SK-N-SH (cell line): Measurements from ENCODE around the gene APBA2. TPM values are rescaled to one million over a fixed set of nuclear protein-coding genes. Genes with fewer than 3 reads are reported as not detected.

Experiments used
- CTCF ChIA-PET: fragments of 300-600, 350-600 bp; formaldehyde crosslinking; extraction: SDS; loops from one replicate; lab custom pipeline; 2021; lab: Yijun Ruan, JAX
- POLR2A ChIA-PET: fragments of 350-600 bp; sonication (Branson Sonifier 250); formaldehyde crosslinking; extraction: SDS; loops from one replicate; lab custom pipeline; 2020; ENCODE audit warnings: antibody characterized with exemption, inconsistent platforms; lab: Yijun Ruan, JAX
- DNase-seq: peaks from one replicate; pipeline ENCODE4 v3.0.0; 2012
- H2AFZ ChIP-seq: fragments of 200-600 bp; sonication (generic); 2 replicates; pipeline ENCODE4 v1.8.1; 2016; ENCODE audit warnings: antibody characterized with exemption, mild to moderate bottlenecking, low read depth
- H3F3A ChIP-seq: fragments of 200-600 bp; sonication (generic); replicated peaks from 2 replicates; pipeline ENCODE3; 2016; ENCODE audit warnings: antibody characterized with exemption, mild to moderate bottlenecking; ENCODE audit not compliant: insufficient read depth
- H3K27ac ChIP-seq, 2 experiments: fragments of 200-500 bp in 1 of 2; fragments of 200-600 bp in 1 of 2; sonication (Bioruptor generic) in 1 of 2; sonication (generic), shearing (Covaris generic) in 1 of 2; 2 replicates each; pipeline versions ENCODE4 v1.5.1 to v1.6.1; 2014 to 2016; ENCODE audit warnings: low read depth in 2 of 2, inconsistent platforms in 1 of 2, low read length in 1 of 2, mild to moderate bottlenecking in 1 of 2, mixed read lengths in 1 of 2
- H3K27me3 ChIP-seq: fragments of 200-600 bp; sonication (generic), shearing (Covaris generic); 2 replicates; pipeline ENCODE4 v1.6.1; 2016; ENCODE audit warnings: mixed run types; ENCODE audit not compliant: insufficient read depth
- H3K36me3 ChIP-seq, 2 experiments: fragments of 200-500 bp in 1 of 2; fragments of 200-600 bp in 1 of 2; sonication (Bioruptor generic) in 1 of 2; sonication (generic) in 1 of 2; replicated peaks in 1 of 2; 2 replicates each; pipeline versions ENCODE3 to v1.5.1; 2014 to 2016; ENCODE audit warnings: low read length in 1 of 2, mild to moderate bottlenecking in 1 of 2; ENCODE audit not compliant: insufficient read depth in 2 of 2, control insufficient read depth in 1 of 2
- H3K4me1 ChIP-seq, 2 experiments: fragments of 200-500 bp in 1 of 2; fragments of 200-600 bp in 1 of 2; sonication (Bioruptor generic) in 1 of 2; sonication (generic), shearing (Covaris generic) in 1 of 2; 2 replicates each; pipeline versions ENCODE4 v1.5.1 to v1.6.1; 2014 to 2016; ENCODE audit warnings: low read depth in 1 of 2, low read length in 1 of 2, mixed run types in 1 of 2; ENCODE audit not compliant: insufficient read depth in 2 of 2, control insufficient read depth in 1 of 2
- H3K4me2 ChIP-seq: fragments of 200-600 bp; sonication (generic), shearing (Covaris generic); 2 replicates; pipeline ENCODE4 v1.6.1; 2017; ENCODE audit warnings: mixed run types
- H3K4me3 ChIP-seq, 2 experiments: fragments of 200-500 bp in 1 of 2; fragments of 200-600 bp in 1 of 2; sonication (Bioruptor generic) in 1 of 2; sonication (generic), shearing (Covaris generic) in 1 of 2; 2 replicates each; pipeline versions ENCODE4 v1.5.1 to v1.8.1; 2014 to 2016; ENCODE audit warnings: low read depth in 2 of 2, inconsistent platforms in 1 of 2, low read length in 1 of 2, mild to moderate bottlenecking in 1 of 2, mixed read lengths in 1 of 2, moderate library complexity in 1 of 2
- H3K79me2 ChIP-seq: fragments of 200-600 bp; sonication (generic); 2 replicates; pipeline ENCODE4 v1.8.1; 2017; ENCODE audit warnings: mild to moderate bottlenecking; ENCODE audit not compliant: insufficient read depth
- H3K9ac ChIP-seq: fragments of 200-600 bp; sonication (generic); 2 replicates; pipeline ENCODE4 v1.6.1; 2017; ENCODE audit warnings: mixed run types
- H3K9me2 ChIP-seq: fragments of 200-600 bp; sonication (generic); 2 replicates; pipeline ENCODE4 v1.6.1; 2017; ENCODE audit warnings: mixed run types
- H3K9me3 ChIP-seq: fragments of 200-600 bp; sonication (generic); 2 replicates; pipeline ENCODE4 v1.6.1; 2017; ENCODE audit warnings: mixed run types, mild to moderate bottlenecking, moderate library complexity
- H4K20me1 ChIP-seq: fragments of 200-600 bp; sonication (generic); 2 replicates; pipeline ENCODE4 v1.6.1; 2017; ENCODE audit warnings: mild to moderate bottlenecking, mixed run types; ENCODE audit not compliant: insufficient read depth
- ELF1 ChIP-seq: IDR thresholded peaks from 2 replicates; pipeline ENCODE4 v1.4.0; 2012
- EZH2phosphoT487 ChIP-seq: fragments of 200-600 bp; sonication (generic); IDR thresholded peaks from 2 replicates; pipeline ENCODE4 v1.6.1; 2017; ENCODE audit warnings: low read depth, mixed run types, mild to moderate bottlenecking, antibody characterized with exemption, moderate library complexity, borderline replicate concordance
- GATA2 ChIP-seq: sonication (generic); formaldehyde crosslinking; IDR thresholded peaks from 2 replicates; pipeline ENCODE4 v1.5.0; 2020; ENCODE audit warnings: mild to moderate bottlenecking, missing genetic modification reagents
- IRF3 ChIP-seq: fragments of 150-350 bp; IDR thresholded peaks from 2 replicates; pipeline ENCODE4 v1.6.1; 2016; ENCODE audit warnings: mild to moderate bottlenecking, low read depth, low read length
- MEF2A ChIP-seq: IDR thresholded peaks from 2 replicates; pipeline ENCODE4 v1.4.0; 2012; ENCODE audit warnings: low read depth, borderline replicate concordance
- MXI1 ChIP-seq: IDR thresholded peaks from 2 replicates; pipeline ENCODE4 v1.6.1; 2012; ENCODE audit warnings: mild to moderate bottlenecking, low read depth, low read length, improper control_type of control experiment
- NFIC ChIP-seq: IDR thresholded peaks from 2 replicates; pipeline ENCODE4 v1.4.0; 2012; ENCODE audit warnings: borderline replicate concordance
- TCF12 ChIP-seq: IDR thresholded peaks from 2 replicates; pipeline ENCODE4 v1.4.0; 2012
- YY1 ChIP-seq: IDR thresholded peaks from 2 replicates; pipeline ENCODE4 v1.4.0; 2012; ENCODE audit warnings: low read depth, mild to moderate bottlenecking
- WGBS: methylation state at CpG from one replicate; pipeline ENCODE4 v1.1.6; 2017; ENCODE audit warnings: low lambda C conversion rate; 5-methylcytosine and 5-hydroxymethylcytosine counted together
- polyA plus RNA-seq, 3 experiments: library from polyadenylated mRNA; depleted of rRNA; stranded (reverse); fragments of >200 nt; gene quantifications; 2 replicates each; pipeline ENCODE4 v1.2.3, GENCODE V29; 2012

Gene APBA2
- polyA plus RNA-seq, 1 of the 3 experiments (the other 2 are of a cell fraction), result 12.7 TPM

GRCh38 chr15:28955160-28955992 is 69.6 kb downstream of the APBA2 start:
- no peaks in the 10 kb centered on the region for H3K79me2 ChIP-seq
- no peak overlapping the region for H3K4me3 ChIP-seq
- no peak overlapping the region for H3K9ac ChIP-seq
- peak overlapping the region; percentile 54 for H3K4me2 ChIP-seq
- ChIA-PET CTCF (interaction anchor here (1.9 kb wide), 1 partner anchor 20 kb away, joined by 7 read pairs; no protein-coding TSS in a partner anchor), POLR2A (interaction anchor here (1.0 kb wide), 1 partner anchor 70 kb away, joined by 3 read pairs; the partner anchor contains the start of gene APBA2)
- H3K27me3 ChIP-seq, result no peaks in the 10 kb centered on the region
- H3K9me3 ChIP-seq, result no peaks in the 10 kb centered on the region
- H4K20me1 ChIP-seq, result no peaks in the 10 kb centered on the region
- H2AFZ ChIP-seq, result no peak overlapping the region
- H3K36me3 ChIP-seq, result no peaks in the 10 kb centered on the region
- WGBS, result 60% methylated on average over 7 of the region's 8 CpGs
- no peaks in the 10 kb centered on the region for H3F3A ChIP-seq
- peaks cover 6 to 38% of the 10 kb centered on the region in 2 experiments; a peak in 3 of 4 replicates for H3K4me1 ChIP-seq
- H3K9me2 ChIP-seq, result no peaks in the 10 kb centered on the region
- peak overlapping the region in 1 of 2 experiments; percentile 47; a peak in 1 of 4 replicates for H3K27ac ChIP-seq
- no peak for TF ChIP-seq MXI1
- TF ChIP-seq GATA2 (CRISPR knock-in tag), result peak; percentile 32
- peak; percentile 16; the same call in 1 of the 2 replicates for TF ChIP-seq TCF12
- no peak for TF ChIP-seq YY1
- TF ChIP-seq NFIC, result peak; percentile 52
- 0 out of 2 replicates have a peak, but pooled peaks have one; percentile 19 for TF ChIP-seq ELF1
- no peak for TF ChIP-seq IRF3
- no peak for TF ChIP-seq EZH2phosphoT487
- TF ChIP-seq, all 33 proteins: peak for 4
- peak; percentile 52 for DNase-seq

- POLR2A ChIA-PET, result no interaction called here
- Histone ChIP-seq H3K9me2 (no peaks in the 10 kb centered on the region), H3K79me2 (no peaks in the 10 kb centered on the region), H3K4me3 (no peak overlapping the region), H3K27ac (peak overlapping the region in 1 of 2 experiments; percentile 47; a peak in 1 of 4 replicates), H3K9ac (no peak overlapping the region), H3K4me1 (peaks cover 6 to 38% of the 10 kb centered on the region in 2 experiments; a peak in 3 of 4 replicates), H3F3A (no peaks in the 10 kb centered on the region), H2AFZ (no peak overlapping the region), H4K20me1 (no peaks in the 10 kb centered on the region), H3K9me3 (no peaks in the 10 kb centered on the region), H3K27me3 (no peaks in the 10 kb centered on the region), H3K4me2 (no peak overlapping the region), H3K36me3 (no peaks in the 10 kb centered on the region)
- TF ChIP-seq TCF12, result peak; percentile 20; the same call in 1 of the 2 replicates
- TF ChIP-seq MEF2A, result no peak
- no peak for DNase-seq
- CTCF ChIA-PET, result interaction anchor here (1.9 kb wide), 1 partner anchor 20 kb away, joined by 7 read pairs; no protein-coding TSS in a partner anchor
- WGBS, result 67% methylated on average over 5 of the region's 5 CpGs
Observed at GRCh38 chr15:28955993-28956421, 70.2 kb downstream of the APBA2 start.
